ENCODE measurements around the gene KCNJ10.

KCNJ10 gene

GRCh38 chr1:159957824-159958268 lies 112.1 kb downstream of the KCNJ10 start:
- no peak overlapping the region for H3K4me3 ChIP-seq (ENCODE audit: control insufficient read depth, low read depth, low read length)
- no peak for DNase-seq (ENCODE audit: low read depth)
- TF ChIP-seq CTCF (conservative IDR thresholded peaks at IDR 0.05; ENCODE audit: control insufficient read depth, insufficient read depth, low read depth, low read length) = no peak

GRCh38 chr1:159955456-159955855 lies 114.5 kb downstream of the KCNJ10 start:
- TF ChIP-seq CTCF (conservative IDR thresholded peaks at IDR 0.05; ENCODE audit: control insufficient read depth, insufficient read depth, low read depth, low read length) = no peak
- H3K4me3 ChIP-seq (ENCODE audit: control insufficient read depth, low read depth, low read length) = no peak overlapping the region
- no peak for DNase-seq (ENCODE audit: low read depth)

- H3K4me3 ChIP-seq (ENCODE audit: control insufficient read depth, low read depth, low read length) = no peak within 1 kb of the TSS
- TF ChIP-seq CTCF (conservative IDR thresholded peaks at IDR 0.05; ENCODE audit: control insufficient read depth, insufficient read depth, low read depth, low read length) = no peak
- peak; percentile 72 for DNase-seq (ENCODE audit: low read depth)
These were observed 116.1 kb downstream of the KCNJ10 start, which contains the start of gene SLAMF9 for GRCh38 chr1:159953536-159954515. SLAMF9 (minus strand) TSS chr1:159954237; CDS start chr1:159954137, 100 bp downstream.

- no peak overlapping the region for H3K4me3 ChIP-seq (ENCODE audit: control insufficient read depth, low read depth, low read length)
- no peak for TF ChIP-seq CTCF (conservative IDR thresholded peaks at IDR 0.05; ENCODE audit: control insufficient read depth, insufficient read depth, low read depth, low read length)
- no peak for DNase-seq (ENCODE audit: low read depth)
These were observed 117.0 kb downstream of the KCNJ10 start for GRCh38 chr1:159952932-159953331.

GRCh38 chr1:159951551-159951950 lies 118.4 kb downstream of the KCNJ10 start:
- DNase-seq (ENCODE audit: low read depth) = no peak
- TF ChIP-seq CTCF (conservative IDR thresholded peaks at IDR 0.05; ENCODE audit: control insufficient read depth, insufficient read depth, low read depth, low read length) = no peak

GRCh38 chr1:159951016-159951415 lies 118.9 kb downstream of the KCNJ10 start:
- H3K4me3 ChIP-seq (ENCODE audit: control insufficient read depth, low read depth, low read length) = no peak overlapping the region
- no peak for TF ChIP-seq CTCF (conservative IDR thresholded peaks at IDR 0.05; ENCODE audit: control insufficient read depth, insufficient read depth, low read depth, low read length)
- no peak for DNase-seq (ENCODE audit: low read depth)

More at GRCh38 chr1:159951551-159951950, 118.4 kb downstream of the KCNJ10 start:
- H3K4me3 ChIP-seq (ENCODE audit: control insufficient read depth, low read depth, low read length) = no peak overlapping the region

All from fibroblast of mammary gland (primary cell).